ENCODE results near the gene SRCIN1. TPM values are rescaled to one million over a fixed set of nuclear protein-coding genes. Genes with fewer than 3 reads are reported as not detected.
"Not testable (repeated sequence)": the region's sequence is repeated elsewhere in the genome, so short reads cannot be mapped to it uniquely, and the experiment has no call there.

The SRCIN1 gene
- total RNA-seq, 2 experiments from 2014 or later, result 0.06 TPM; not detected in 1

DNA sequence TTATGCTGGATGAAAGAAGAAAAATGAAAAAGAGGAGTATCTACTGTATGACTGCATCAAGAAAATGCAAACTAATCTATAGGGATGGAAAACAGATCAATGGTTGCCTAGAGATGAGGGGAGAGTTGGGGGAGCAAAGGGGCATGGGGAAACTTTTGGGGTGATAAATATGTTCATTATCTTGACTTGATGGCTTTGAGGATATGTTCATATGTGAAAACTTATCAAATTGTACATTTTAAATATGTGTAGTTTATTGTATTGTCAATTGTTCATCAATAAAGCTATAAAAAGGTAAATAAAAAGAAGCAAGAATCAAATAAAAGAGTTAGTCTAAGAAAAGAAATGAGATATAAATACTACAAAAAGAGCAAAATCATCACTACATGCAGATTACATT lies 19.7 kb upstream of the SRCIN1 start:
- ChIA-PET CTCF (interaction anchor here (1.6 kb wide), 1 partner anchor 13 kb away, joined by 3 read pairs; no protein-coding TSS in a partner anchor), POLR2A (no interaction called here)
- Mint-ChIP-seq H3K27me3 (peaks cover 30% of the 10 kb centered on the region), H3K27ac (no peak overlapping the region), H3K9me3 (no peaks in the 10 kb centered on the region), H3K4me1 (peaks cover 7% of the 10 kb centered on the region), H3K36me3 (ENCODE audit: low read depth) (no peaks in the 10 kb centered on the region), H3K4me3 (no peak overlapping the region)
- DNase-seq, result no peak

DNA sequence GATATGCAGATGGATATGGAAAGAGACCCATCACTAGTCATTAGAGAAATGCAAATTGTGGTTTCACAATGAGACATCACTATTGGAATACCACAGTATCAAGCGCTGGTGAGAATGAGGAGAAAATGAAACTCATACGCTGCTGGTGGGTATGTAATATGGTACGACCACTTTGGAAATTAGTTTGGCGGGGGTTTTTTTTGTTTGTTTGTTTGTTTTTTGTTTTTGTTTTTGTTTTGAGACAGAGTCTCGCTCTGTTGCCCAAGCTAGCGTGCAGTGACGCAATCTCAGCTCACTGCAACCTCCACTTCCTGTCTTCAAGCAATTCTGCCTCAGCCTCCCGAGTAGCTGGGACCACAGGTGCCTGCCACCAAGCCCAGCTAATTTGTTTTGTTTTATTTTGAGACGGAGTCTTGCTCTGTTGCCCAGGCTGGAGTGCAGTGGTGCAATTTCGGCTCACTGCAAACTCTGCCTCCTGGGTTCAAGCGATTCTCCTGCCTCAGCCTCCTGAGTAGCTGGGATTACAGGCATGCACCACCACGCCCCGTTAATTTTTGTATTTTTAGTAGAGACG lies 19.1 kb upstream of the SRCIN1 start:
- H3K27ac Mint-ChIP-seq; H3K36me3 Mint-ChIP-seq (ENCODE audit: low read depth); POLR2A ChIA-PET; H3K4me3 Mint-ChIP-seq; DNase-seq; H3K9me3 Mint-ChIP-seq; H3K4me1 Mint-ChIP-seq: not testable (repeated sequence)
- CTCF ChIA-PET, result interaction anchor here (0.7 to 1.6 kb wide), 2 partner anchors 12 to 79 kb away, joined by 3 to 4 read pairs; no protein-coding TSS in a partner anchor
- peaks cover 33% of the 10 kb centered on the region for H3K27me3 Mint-ChIP-seq

DNA sequence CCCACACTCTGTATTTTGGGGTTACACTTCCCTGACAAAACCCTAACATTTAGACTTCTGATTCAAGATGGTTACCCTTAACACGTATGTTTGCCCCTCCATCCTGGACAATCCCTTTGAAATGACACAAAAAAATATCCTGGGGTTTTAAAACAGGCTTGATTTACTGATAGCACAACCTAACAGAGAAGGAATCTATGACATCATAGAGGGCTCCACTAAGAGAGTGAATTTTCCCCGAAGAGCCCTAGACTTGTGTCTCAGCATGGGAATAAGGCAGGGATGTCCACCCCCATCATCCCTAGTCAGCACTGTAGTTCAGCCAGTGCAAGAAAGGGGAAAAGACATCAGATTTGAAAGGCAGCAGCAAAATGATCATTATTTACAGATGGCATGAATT lies 15.8 kb upstream of the SRCIN1 start:
- ChIA-PET POLR2A (no interaction called here), CTCF (no interaction called here)
- Mint-ChIP-seq H3K4me3 (no peak overlapping the region), H3K27me3 (peaks cover 25% of the 10 kb centered on the region), H3K9me3 (no peaks in the 10 kb centered on the region), H3K4me1 (peaks cover 7% of the 10 kb centered on the region), H3K27ac (no peak overlapping the region), H3K36me3 (ENCODE audit: low read depth) (no peaks in the 10 kb centered on the region)
- DNase-seq, result no peak

DNA sequence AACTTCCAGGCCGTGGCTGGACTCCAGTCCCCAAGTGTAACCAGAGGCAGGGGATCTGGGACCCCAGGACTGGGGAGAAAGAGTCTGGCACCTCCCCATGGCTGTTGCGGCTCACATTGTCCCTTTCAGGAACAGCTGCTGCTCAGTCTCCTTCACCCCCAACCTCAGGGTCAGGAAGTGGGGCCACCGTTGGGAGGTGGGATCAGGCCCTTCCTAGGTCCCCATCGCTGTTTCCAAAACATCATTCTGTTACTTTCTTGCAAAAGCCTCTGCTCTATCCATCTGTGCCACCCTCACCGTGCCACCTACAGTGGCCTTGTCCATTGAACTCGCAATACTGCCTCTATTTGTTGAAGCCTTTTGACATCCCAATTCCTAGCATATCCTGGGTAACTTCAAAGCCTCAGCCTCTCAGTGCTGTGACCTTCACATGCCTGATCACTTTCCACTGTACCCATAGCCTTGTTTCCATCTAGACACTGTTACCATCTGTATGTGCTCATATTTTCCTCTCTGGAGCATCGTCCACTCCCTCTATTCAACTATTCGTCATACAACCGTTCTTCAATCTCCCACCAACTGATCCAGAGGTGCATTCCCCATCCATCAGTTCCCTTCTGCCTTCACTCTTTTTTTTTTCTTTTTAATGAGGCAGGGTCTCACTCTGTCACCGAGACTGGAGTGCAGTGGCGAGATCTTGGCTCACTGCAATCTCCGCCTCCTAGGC lies 15.0 kb upstream of the SRCIN1 start:
- ChIA-PET CTCF (no interaction called here), POLR2A (no interaction called here)
- no peaks in the 10 kb centered on the region for H3K9me3 Mint-ChIP-seq

DNA sequence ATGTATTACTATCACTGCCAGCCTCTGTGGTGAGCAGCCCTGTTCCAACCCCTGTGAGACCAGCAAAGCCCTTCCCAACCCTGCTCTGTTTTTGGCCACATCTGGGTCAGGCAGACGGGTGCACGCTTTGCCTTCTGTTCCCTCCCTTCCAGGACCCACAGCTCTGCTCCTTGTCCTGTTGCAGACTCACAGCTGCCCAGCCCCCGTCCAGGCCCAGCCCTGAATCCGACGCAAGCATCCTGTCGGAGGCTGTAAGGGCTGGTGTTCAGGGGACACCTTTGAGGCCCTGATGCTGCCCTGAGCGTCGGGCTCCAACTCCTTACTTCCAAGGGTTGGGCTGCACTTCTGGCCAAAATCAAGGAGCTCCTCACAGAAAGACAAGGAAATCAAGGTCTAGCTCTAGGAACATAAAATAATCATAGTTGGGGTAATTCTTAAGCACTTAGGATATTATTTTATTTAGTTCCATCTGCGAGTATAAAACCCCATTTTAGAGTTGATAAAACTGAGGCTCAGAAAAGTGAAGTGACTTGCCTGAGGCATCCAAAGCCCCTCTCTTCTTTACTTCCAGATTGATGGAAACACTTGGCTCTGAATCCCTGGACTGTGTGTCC lies 14.3 kb upstream of the SRCIN1 start:
- peaks cover 4% of the 10 kb centered on the region for H3K4me1 Mint-ChIP-seq
- CTCF ChIA-PET, result interaction anchor here (1.6 kb wide), 1 partner anchor 20 kb away, joined by 3 read pairs; no protein-coding TSS in a partner anchor
- POLR2A ChIA-PET, result no interaction called here
- DNase-seq, result no peak
- no peak overlapping the region for H3K4me3 Mint-ChIP-seq
- no peaks in the 10 kb centered on the region for H3K36me3 Mint-ChIP-seq (ENCODE audit: low read depth)
- H3K27ac Mint-ChIP-seq, result no peak overlapping the region
- H3K9me3 Mint-ChIP-seq, result no peaks in the 10 kb centered on the region
- H3K27me3 Mint-ChIP-seq, result peaks cover 21% of the 10 kb centered on the region

More for the DNA sequence above, 15.0 kb upstream of the SRCIN1 start:
- Mint-ChIP-seq H3K27me3 (peaks cover 25% of the 10 kb centered on the region), H3K4me3 (no peak overlapping the region), H3K4me1 (peaks cover 7% of the 10 kb centered on the region), H3K27ac (no peak overlapping the region), H3K36me3 (ENCODE audit: low read depth) (no peaks in the 10 kb centered on the region)
- no peak for DNase-seq

DNA sequence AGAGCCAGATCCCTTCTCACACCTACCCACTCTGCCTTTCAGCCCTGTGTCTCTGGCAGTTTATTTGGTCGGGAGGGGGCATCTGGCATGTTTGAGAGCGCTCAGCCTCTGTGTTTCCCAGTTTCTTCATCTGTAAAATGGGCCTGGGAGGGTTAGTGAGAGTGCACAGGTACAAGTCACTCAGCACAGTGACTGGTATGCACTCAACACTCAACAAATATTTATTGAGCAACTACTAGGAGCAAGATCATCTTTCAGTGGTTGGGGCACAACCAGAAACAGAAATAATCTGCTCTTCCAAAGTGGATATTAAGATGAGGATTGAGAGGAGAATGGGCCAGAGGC lies 13.7 kb upstream of the SRCIN1 start:
- ChIA-PET POLR2A (no interaction called here), CTCF (interaction anchor here (1.6 kb wide), 1 partner anchor 21 kb away, joined by 3 read pairs; no protein-coding TSS in a partner anchor)
- Mint-ChIP-seq H3K4me3 (no peak overlapping the region), H3K27ac (no peak overlapping the region), H3K9me3 (no peaks in the 10 kb centered on the region), H3K4me1 (no peaks in the 10 kb centered on the region), H3K36me3 (ENCODE audit: low read depth) (no peaks in the 10 kb centered on the region), H3K27me3 (peaks cover 22% of the 10 kb centered on the region)
- no peak for DNase-seq

DNA sequence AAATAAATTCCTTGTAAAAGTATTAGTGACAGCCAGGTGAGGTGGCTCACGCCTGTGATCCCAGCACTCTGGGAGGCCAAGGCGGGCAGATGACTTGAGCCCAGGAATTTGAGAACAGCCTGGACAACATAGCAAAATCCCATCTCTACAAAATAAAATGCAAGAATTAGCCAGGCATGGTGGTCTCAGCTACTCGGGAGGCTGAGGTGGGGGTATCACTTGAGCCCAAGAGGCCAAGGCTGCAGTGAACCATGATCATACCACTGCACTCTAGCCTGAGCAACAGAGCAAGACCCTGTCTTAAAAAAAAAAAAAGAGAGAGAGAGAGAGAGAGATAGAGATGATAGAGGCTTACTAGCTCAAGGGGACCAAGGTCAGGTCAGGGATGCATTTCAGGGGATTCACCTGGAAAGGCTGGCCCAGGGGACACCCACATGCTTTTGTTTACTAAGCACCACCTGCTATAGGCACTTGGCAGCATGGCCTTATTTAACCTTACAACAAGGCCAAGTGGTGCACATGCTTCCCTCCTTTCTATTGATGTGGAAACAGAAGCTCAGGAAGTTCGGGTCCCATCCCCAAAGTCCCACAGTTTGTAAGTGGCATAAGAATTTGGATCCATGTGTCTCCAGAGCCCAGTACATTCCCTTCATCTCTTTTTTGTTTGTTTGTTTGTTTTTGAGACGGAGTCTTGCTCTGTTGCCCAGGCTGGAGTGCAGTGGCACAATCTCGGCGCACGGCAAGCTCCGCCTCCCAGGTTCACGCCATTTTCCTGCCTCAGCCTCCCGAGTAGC lies 12.4 kb upstream of the SRCIN1 start:
- POLR2A ChIA-PET, result no interaction called here
- CTCF ChIA-PET, result interaction anchor here (1.2 to 1.6 kb wide), 3 partner anchors 11 to 22 kb away, joined by 3 to 6 read pairs (median 4); no protein-coding TSS in a partner anchor
- Mint-ChIP-seq H3K4me1 (no peaks in the 10 kb centered on the region), H3K27ac (no peak overlapping the region), H3K9me3 (no peaks in the 10 kb centered on the region), H3K4me3 (no peak overlapping the region), H3K36me3 (ENCODE audit: low read depth) (no peaks in the 10 kb centered on the region), H3K27me3 (peaks cover 32% of the 10 kb centered on the region)
- no peak for DNase-seq

DNA sequence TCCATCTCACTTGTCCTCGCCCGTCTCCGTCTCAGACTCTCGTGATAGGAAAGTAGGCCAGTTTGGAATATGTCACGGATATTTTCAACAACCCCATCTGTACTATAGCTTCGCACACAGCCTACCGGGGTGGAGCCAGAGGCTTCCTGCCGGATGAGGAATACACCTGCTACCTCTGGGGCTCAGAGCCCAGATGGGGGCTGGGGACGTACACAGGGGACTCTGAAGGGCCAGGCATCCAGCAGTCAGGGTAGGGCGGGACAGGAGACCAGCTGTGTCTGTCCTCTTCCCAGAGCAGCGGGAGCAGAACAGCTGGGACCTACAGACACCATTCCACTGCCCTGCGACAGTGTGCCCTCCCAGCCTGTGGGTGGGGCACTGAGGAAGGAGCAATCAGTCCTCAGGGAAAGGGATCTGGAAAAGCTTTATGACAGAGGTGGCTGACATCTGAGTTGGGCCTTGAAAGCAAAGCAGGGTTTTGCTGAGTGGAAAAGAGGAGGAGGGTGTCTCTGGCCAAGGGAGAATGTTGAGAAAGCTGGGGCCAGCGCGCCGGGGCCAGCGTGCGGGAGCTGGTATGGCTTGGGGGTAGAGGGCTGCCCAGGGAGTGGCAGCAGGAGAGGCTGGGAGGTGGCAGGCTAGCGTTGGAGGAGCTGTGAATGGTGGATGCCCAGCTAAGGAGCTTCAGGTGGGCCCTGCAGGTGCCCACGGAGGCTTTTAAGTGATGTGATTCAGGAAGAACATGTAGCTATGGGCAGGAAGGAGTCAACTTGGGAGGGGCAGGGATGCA lies 11.5 kb upstream of the SRCIN1 start:
- CTCF ChIA-PET, result interaction anchor here (1.2 to 1.5 kb wide), 3 partner anchors 10 to 46 kb away, joined by 4 to 7 read pairs (median 6); no protein-coding TSS in a partner anchor
- H3K4me3 Mint-ChIP-seq, result no peak overlapping the region

DNA sequence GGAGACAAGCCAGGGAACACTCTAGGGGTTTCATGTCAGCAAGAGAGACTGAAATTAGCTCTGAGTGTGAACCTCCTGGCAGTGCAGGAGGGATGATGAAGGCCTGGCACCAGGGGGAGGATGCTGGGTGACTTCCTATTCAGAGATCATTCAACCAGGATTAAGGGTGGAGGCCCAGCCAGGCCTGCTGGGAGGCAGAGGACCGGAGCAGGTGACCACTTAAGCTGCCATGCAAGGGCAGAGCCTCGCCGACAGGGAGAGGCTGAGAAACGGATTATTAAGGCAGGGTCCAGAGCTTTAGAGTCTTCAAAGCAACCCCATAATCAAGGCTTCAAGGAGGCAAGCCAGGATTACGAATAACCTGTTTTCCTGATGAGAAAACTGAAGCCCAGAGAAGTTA lies 10.6 kb upstream of the SRCIN1 start:
- Mint-ChIP-seq H3K27ac (no peak overlapping the region), H3K36me3 (ENCODE audit: low read depth) (no peaks in the 10 kb centered on the region), H3K4me1 (no peaks in the 10 kb centered on the region), H3K27me3 (peaks cover 34% of the 10 kb centered on the region), H3K4me3 (no peak overlapping the region), H3K9me3 (no peaks in the 10 kb centered on the region)
- ChIA-PET POLR2A (no interaction called here), CTCF (interaction anchor here (1.3 kb wide), 1 partner anchor 47 kb away, joined by 7 read pairs; no protein-coding TSS in a partner anchor)
- DNase-seq, result no peak

More for the DNA sequence above, 11.5 kb upstream of the SRCIN1 start:
- H3K9me3 Mint-ChIP-seq, result no peaks in the 10 kb centered on the region
- H3K27ac Mint-ChIP-seq, result no peak overlapping the region
- peaks cover 33% of the 10 kb centered on the region for H3K27me3 Mint-ChIP-seq
- no peaks in the 10 kb centered on the region for H3K36me3 Mint-ChIP-seq (ENCODE audit: low read depth)
- DNase-seq, result no peak
- POLR2A ChIA-PET, result no interaction called here
- no peaks in the 10 kb centered on the region for H3K4me1 Mint-ChIP-seq

DNA sequence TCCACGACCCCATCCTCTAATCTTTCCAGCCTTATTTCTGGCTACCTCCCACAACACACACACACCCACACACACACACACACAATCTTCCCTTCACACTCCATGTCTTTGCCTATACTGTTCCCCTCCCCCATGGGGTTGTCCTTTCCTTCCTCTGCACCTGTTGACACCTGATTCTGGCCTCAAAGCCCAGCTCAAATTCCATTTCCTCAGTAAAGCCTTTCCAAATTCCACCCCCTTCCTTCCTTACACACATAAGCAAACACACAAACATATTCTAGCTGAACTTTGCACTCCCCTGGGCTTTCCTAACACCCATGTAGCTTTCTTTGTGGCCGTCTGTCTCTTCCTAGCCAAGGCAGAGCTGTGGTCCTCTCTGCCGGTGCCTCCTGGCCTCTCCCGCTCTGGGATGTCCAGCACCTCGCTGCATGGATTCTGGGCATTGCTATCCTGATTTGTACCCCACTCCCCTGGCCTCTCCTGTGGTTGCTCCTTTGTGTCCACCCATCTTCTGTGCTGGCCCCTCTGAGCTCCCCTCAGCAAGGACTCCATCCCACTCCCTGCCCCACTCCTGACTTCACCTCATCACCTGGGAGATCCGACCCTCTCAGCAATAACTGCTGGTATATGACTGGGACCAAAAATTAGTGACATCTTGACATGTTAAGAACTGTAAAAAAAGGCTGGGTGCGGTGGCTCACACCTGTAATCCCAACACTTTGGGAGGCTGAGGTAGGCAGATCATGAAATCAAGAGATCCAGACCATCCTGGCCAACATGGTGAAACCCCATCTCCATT lies 8.4 kb upstream of the SRCIN1 start:
- Mint-ChIP-seq H3K27me3 (peaks cover 34% of the 10 kb centered on the region), H3K4me3 (no peak overlapping the region), H3K27ac (no peak overlapping the region), H3K9me3 (no peaks in the 10 kb centered on the region), H3K4me1 (no peaks in the 10 kb centered on the region), H3K36me3 (ENCODE audit: low read depth) (no peaks in the 10 kb centered on the region)
- ChIA-PET CTCF (interaction anchor here (1.0 kb wide), 1 partner anchor 46 kb away, joined by 4 read pairs; no protein-coding TSS in a partner anchor), POLR2A (no interaction called here)
- no peak for DNase-seq

DNA sequence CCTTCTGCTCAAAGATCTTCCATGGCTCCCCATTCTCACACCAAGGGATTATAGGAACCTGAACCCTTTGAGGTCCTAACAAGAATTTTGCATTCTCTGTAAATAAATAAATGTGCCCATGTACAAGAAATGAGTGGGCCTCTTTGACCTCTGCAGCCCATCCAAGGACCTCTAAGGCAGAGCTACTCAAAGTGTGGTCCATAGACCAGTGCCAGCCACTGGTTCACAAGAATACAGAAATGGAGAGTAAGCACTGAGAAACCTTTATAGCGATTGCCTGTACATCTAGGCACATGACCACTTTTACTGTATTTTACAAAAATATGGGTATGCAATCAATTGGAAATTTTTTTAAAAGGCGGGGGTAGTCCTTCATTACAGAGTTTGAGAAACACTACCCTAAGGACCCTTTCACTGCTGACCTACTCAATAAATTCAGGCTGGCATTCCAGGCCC lies 7.8 kb upstream of the SRCIN1 start:
- no peaks in the 10 kb centered on the region for H3K9me3 Mint-ChIP-seq
- H3K36me3 Mint-ChIP-seq (ENCODE audit: low read depth), result no peaks in the 10 kb centered on the region
- no peak for DNase-seq
- POLR2A ChIA-PET, result no interaction called here
- no peaks in the 10 kb centered on the region for H3K4me1 Mint-ChIP-seq
- H3K27ac Mint-ChIP-seq, result no peak overlapping the region
- peaks cover 39% of the 10 kb centered on the region for H3K27me3 Mint-ChIP-seq
- CTCF ChIA-PET, result interaction anchor here (1.0 kb wide), 1 partner anchor 47 kb away, joined by 4 read pairs; no protein-coding TSS in a partner anchor
- H3K4me3 Mint-ChIP-seq, result no peak overlapping the region

All from activated CD4-positive, alpha-beta T cell treated with anti-CD3 and anti-CD28 coated beads, Interleukin-2, amount 10 ng/mL, durations not matched to agents 7 days and 5 days (primary cell).